Muscle of leg (tissue), 11 donors: Measurements from ENCODE around the gene OR1E1. TPM values are rescaled to one million over a fixed set of nuclear protein-coding genes. Genes with fewer than 3 reads are reported as not detected.
"Not testable (repeated sequence)": the region's sequence is repeated elsewhere in the genome, so short reads cannot be mapped to it uniquely, and the experiment has no call there.

Source experiments
- DNase-seq: peaks from one replicate; pipeline ENCODE4 v3.0.0; 2013
- H3K27ac ChIP-seq: one replicate; pipeline ENCODE4 v1.5.1; 2013; ENCODE audit warnings: mild to moderate bottlenecking, low read length, control low read depth
- H3K27me3 ChIP-seq: one replicate; pipeline ENCODE4 v1.6.1; 2013; ENCODE audit warnings: low read length; ENCODE audit not compliant: control insufficient read depth, insufficient read depth
- H3K36me3 ChIP-seq: one replicate; pipeline ENCODE4 v1.6.1; 2013; ENCODE audit warnings: low read length; ENCODE audit not compliant: control insufficient read depth, insufficient read depth
- H3K4me1 ChIP-seq: one replicate; pipeline ENCODE4 v1.6.1; 2013; ENCODE audit warnings: low read length; ENCODE audit not compliant: control insufficient read depth, insufficient read depth
- H3K4me3 ChIP-seq: one replicate; pipeline ENCODE4 v1.5.1; 2013; ENCODE audit warnings: low read length, control low read depth
- H3K9me3 ChIP-seq: replicated peaks from 2 replicates; pipeline ENCODE4 v1.6.1; 2013; ENCODE audit warnings: low read depth, low read length; ENCODE audit not compliant: control insufficient read depth
- WGBS: methylation state at CpG from one replicate; pipeline ENCODE4 v1.1.5; 2013; ENCODE audit warnings: missing lambda C conversion rate; ENCODE audit not compliant: insufficient coverage; 5-methylcytosine and 5-hydroxymethylcytosine counted together
- polyA plus RNA-seq, 8 donors: library from polyadenylated mRNA; unstranded; fragments of 120-200 nt; gene quantifications; one replicate each; pipeline versions ENCODE4 v1.2.1 to v1.2.3, GENCODE V29; 2013; ENCODE audit warnings: inconsistent platforms in 1 of 8, low replicate concordance in 1 of 8; ENCODE audit not compliant: insufficient read length in 8 of 8, insufficient read depth in 1 of 8
- total RNA-seq: library from RNA; stranded (reverse); fragments of 120-200 nt; gene quantifications from one replicate; pipeline ENCODE4 v1.2.4, GENCODE V29; 2013

Gene OR1E1
- total and polyA plus RNA-seq, 9 donors: not detected

GRCh38 chr17:3403856-3404255, 5.6 kb upstream of the OR1E1 start:
- H3K27ac ChIP-seq, H3K4me3 ChIP-seq, H3K4me1 ChIP-seq, H3K27me3 ChIP-seq, DNase-seq, H3K9me3 ChIP-seq, H3K36me3 ChIP-seq: not testable (repeated sequence)
- no CpG with 5 or more reads among the region's 1 CpG for WGBS

GRCh38 chr17:3401786-3402185, 3.6 kb upstream of the OR1E1 start:
- WGBS: no CpG with 5 or more reads among the region's 2 CpGs
- Histone ChIP-seq H3K36me3 (no peaks in the 10 kb centered on the region), H3K4me1 (no peaks in the 10 kb centered on the region), H3K27me3 (no peaks in the 10 kb centered on the region), H3K4me3 (no peak overlapping the region), H3K9me3 (peaks cover 2% of the 10 kb centered on the region), H3K27ac (no peak overlapping the region)
- DNase-seq: no peak

- peak; percentile 8 for DNase-seq
- no peak overlapping the region for H3K4me3 ChIP-seq
- 54% methylated on average over 3 of the region's 6 CpGs for WGBS
Observed at GRCh38 chr17:3400055-3400454, 1.8 kb upstream of the OR1E1 start.

GRCh38 chr17:3397801-3398200, 409 bp downstream of the OR1E1 start:
- H3K4me1 ChIP-seq, H3K27me3 ChIP-seq, H3K4me3 ChIP-seq, H3K36me3 ChIP-seq, H3K9me3 ChIP-seq, H3K27ac ChIP-seq: not testable (repeated sequence)
- WGBS: 22% methylated on average over 4 of the region's 7 CpGs
- DNase-seq: peak; percentile 2

More at GRCh38 chr17:3400055-3400454, 1.8 kb upstream of the OR1E1 start:
- Histone ChIP-seq H3K36me3 (no peaks in the 10 kb centered on the region), H3K4me1 (no peaks in the 10 kb centered on the region), H3K27me3 (no peaks in the 10 kb centered on the region), H3K27ac (no peak overlapping the region), H3K9me3 (no peaks in the 10 kb centered on the region)

- H3K36me3 ChIP-seq: no peaks in the 10 kb centered on the region
- DNase-seq: no peak
- 13% methylated on average over 1 of the region's 4 CpGs for WGBS
- peaks cover 14% of the 10 kb centered on the region for H3K27me3 ChIP-seq
- no peak overlapping the region for H3K27ac ChIP-seq
- H3K4me1 ChIP-seq: no peaks in the 10 kb centered on the region
- H3K9me3 ChIP-seq: no peaks in the 10 kb centered on the region
- H3K4me3 ChIP-seq: no peak overlapping the region
Observed at GRCh38 chr17:3389791-3390190, 8.4 kb downstream of the OR1E1 start.

- Histone ChIP-seq H3K4me1 (no peaks in the 10 kb centered on the region), H3K27me3 (peaks cover 14% of the 10 kb centered on the region), H3K4me3 (no peak within 1 kb of the TSS), H3K27ac (no peak within 1 kb of the TSS), H3K9me3 (no peaks in the 10 kb centered on the region), H3K36me3 (no peaks in the 10 kb centered on the region)
- WGBS: 25% methylated on average over 89 of the region's 92 CpGs
- DNase-seq: no peak
Observed at GRCh38 chr17:3385869-3386816, 12.1 kb downstream of the OR1E1 start, which contains the start of gene OR3A2. OR3A2 (minus strand) TSS chr17:3386308.

- Histone ChIP-seq H3K36me3 (no peaks in the 10 kb centered on the region), H3K27me3 (peaks cover 10% of the 10 kb centered on the region), H3K27ac (no peak overlapping the region), H3K9me3 (no peaks in the 10 kb centered on the region), H3K4me3 (no peak overlapping the region), H3K4me1 (no peaks in the 10 kb centered on the region)
- DNase-seq: no peak
- 76% methylated on average over 3 of the region's 5 CpGs for WGBS
Observed at GRCh38 chr17:3381957-3382356, 16.3 kb downstream of the OR1E1 start.

DNA sequence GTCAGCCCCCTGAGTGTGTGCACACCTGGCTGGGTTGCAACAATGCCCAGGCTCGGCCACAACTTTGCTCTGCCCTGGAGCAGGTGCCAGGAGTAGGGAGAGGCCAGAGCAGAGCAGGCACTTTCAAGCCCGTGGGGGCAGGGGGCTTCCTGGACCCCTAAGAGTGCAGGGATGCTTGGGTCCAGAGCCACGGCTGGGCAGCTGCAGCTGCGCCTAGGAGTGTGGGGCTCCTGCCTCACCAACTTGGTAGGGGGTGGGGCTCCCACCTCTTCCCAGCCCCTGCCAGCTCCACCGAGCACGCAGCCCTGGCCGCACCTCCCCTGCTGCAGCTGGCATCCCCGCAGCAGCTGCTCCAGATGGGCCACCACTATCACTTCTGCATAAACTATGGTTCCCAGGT, 19.9 kb downstream of the OR1E1 start:
- H3K4me1 ChIP-seq: no peaks in the 10 kb centered on the region
- H3K36me3 ChIP-seq: no peaks in the 10 kb centered on the region
- H3K4me3 ChIP-seq: no peak overlapping the region
- no peaks in the 10 kb centered on the region for H3K27me3 ChIP-seq
- no peak overlapping the region for H3K27ac ChIP-seq
- peaks cover 2% of the 10 kb centered on the region for H3K9me3 ChIP-seq
- WGBS: 78% methylated on average over 8 of the region's 8 CpGs
- no peak for DNase-seq

DNA sequence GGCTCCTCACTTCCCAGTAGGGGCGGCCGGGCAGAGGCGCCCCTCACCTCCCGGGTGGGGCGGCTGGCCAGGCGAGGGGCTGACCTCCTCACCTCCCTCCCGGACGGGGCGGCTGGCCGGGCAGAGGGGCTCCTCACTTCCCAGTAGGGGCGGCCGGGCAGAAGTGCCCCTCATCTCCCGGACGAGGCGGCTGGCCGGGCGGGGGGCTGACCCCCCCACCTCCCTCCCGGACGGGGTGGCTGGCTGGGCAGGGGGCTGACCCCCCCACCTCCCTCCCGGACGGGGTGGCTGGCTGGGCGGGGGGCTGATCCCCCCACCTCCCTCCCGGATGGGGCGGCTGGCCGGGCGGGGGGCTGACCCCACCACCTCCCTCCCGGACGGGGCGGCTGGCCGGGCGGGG, 27.0 kb downstream of the OR1E1 start:
- H3K4me1 ChIP-seq, H3K27ac ChIP-seq, H3K27me3 ChIP-seq, H3K36me3 ChIP-seq, DNase-seq, H3K4me3 ChIP-seq, H3K9me3 ChIP-seq: not testable (repeated sequence)
- WGBS: 100% methylated on average over 5 of the region's 31 CpGs
